IPS-18a (cell line): ENCODE data around the gene ATP6V1F.

Experiments
- H3K27ac ChIP-seq: one replicate; pipeline ENCODE4 v1.5.1; 2013; ENCODE audit warnings: low read length
- H3K27me3 ChIP-seq: one replicate; pipeline ENCODE4 v1.6.1; 2013; ENCODE audit warnings: mild to moderate bottlenecking, low read length; ENCODE audit not compliant: control insufficient read depth, insufficient read depth
- H3K36me3 ChIP-seq: one replicate; pipeline ENCODE4 v1.6.1; 2013; ENCODE audit warnings: low read depth, low read length; ENCODE audit not compliant: control insufficient read depth
- H3K4me1 ChIP-seq: one replicate; pipeline ENCODE4 v1.6.1; 2013; ENCODE audit warnings: low read depth, low read length; ENCODE audit not compliant: control insufficient read depth
- H3K4me3 ChIP-seq: one replicate; pipeline ENCODE4 v1.5.1; 2013; ENCODE audit warnings: low read length
- H3K9ac ChIP-seq: one replicate; pipeline ENCODE4 v1.6.1; 2013; ENCODE audit warnings: mild to moderate bottlenecking, low read length, moderate library complexity
- H3K9me3 ChIP-seq: one replicate; pipeline ENCODE4 v1.6.1; 2013; ENCODE audit warnings: low read depth, low read length; ENCODE audit not compliant: control insufficient read depth

The ATP6V1F gene

GRCh38 chr7:128884561-128885369, 22.1 kb downstream of the ATP6V1F start:
- Histone ChIP-seq H3K4me3 (no peak overlapping the region), H3K27me3 (no peaks in the 10 kb centered on the region), H3K9ac (no peak overlapping the region), H3K9me3 (no peaks in the 10 kb centered on the region), H3K4me1 (peaks cover 5% of the 10 kb centered on the region), H3K27ac (no peak overlapping the region), H3K36me3 (no peaks in the 10 kb centered on the region)

- no peak overlapping the region for H3K4me3 ChIP-seq
Observed at GRCh38 chr7:128885370-128886187, 22.9 kb downstream of the ATP6V1F start.

GRCh38 chr7:128886391-128887168, 23.9 kb downstream of the ATP6V1F start:
- Histone ChIP-seq H3K36me3 (no peaks in the 10 kb centered on the region), H3K27me3 (peaks cover 5% of the 10 kb centered on the region), H3K4me1 (peaks cover 5% of the 10 kb centered on the region), H3K9me3 (no peaks in the 10 kb centered on the region), H3K27ac (no peak overlapping the region), H3K9ac (no peak overlapping the region), H3K4me3 (no peak overlapping the region)

More at GRCh38 chr7:128885370-128886187, 22.9 kb downstream of the ATP6V1F start:
- H3K4me1 ChIP-seq: peaks cover 5% of the 10 kb centered on the region
- no peaks in the 10 kb centered on the region for H3K27me3 ChIP-seq
- H3K9me3 ChIP-seq: no peaks in the 10 kb centered on the region
- H3K9ac ChIP-seq: no peak overlapping the region
- no peak overlapping the region for H3K27ac ChIP-seq
- no peaks in the 10 kb centered on the region for H3K36me3 ChIP-seq

- Histone ChIP-seq H3K4me1 (peaks cover 5% of the 10 kb centered on the region), H3K9ac (no peak overlapping the region), H3K27me3 (peaks cover 5% of the 10 kb centered on the region), H3K36me3 (no peaks in the 10 kb centered on the region), H3K4me3 (no peak overlapping the region), H3K27ac (no peak overlapping the region), H3K9me3 (no peaks in the 10 kb centered on the region)
Observed at GRCh38 chr7:128887169-128888038, 24.7 kb downstream of the ATP6V1F start.

- no peaks in the 10 kb centered on the region for H3K9me3 ChIP-seq
- H3K9ac ChIP-seq: no peak overlapping the region
- no peak overlapping the region for H3K4me3 ChIP-seq
- peaks cover 5% of the 10 kb centered on the region for H3K27me3 ChIP-seq
- H3K36me3 ChIP-seq: no peaks in the 10 kb centered on the region
- H3K27ac ChIP-seq: no peak overlapping the region
- H3K4me1 ChIP-seq: peaks cover 5% of the 10 kb centered on the region
Observed at GRCh38 chr7:128888039-128888755, 25.5 kb downstream of the ATP6V1F start.

- no peak overlapping the region for H3K9ac ChIP-seq
- H3K27ac ChIP-seq: no peak overlapping the region
- no peaks in the 10 kb centered on the region for H3K9me3 ChIP-seq
Observed at GRCh38 chr7:128888756-128889095, 26.1 kb downstream of the ATP6V1F start.

GRCh38 chr7:128889121-128889520, 26.5 kb downstream of the ATP6V1F start:
- Histone ChIP-seq H3K9ac (no peak overlapping the region), H3K4me3 (no peak overlapping the region), H3K9me3 (no peaks in the 10 kb centered on the region), H3K27me3 (peaks cover 5% of the 10 kb centered on the region), H3K36me3 (no peaks in the 10 kb centered on the region), H3K4me1 (peaks cover 5% of the 10 kb centered on the region), H3K27ac (no peak overlapping the region)

More at GRCh38 chr7:128888756-128889095, 26.1 kb downstream of the ATP6V1F start:
- peaks cover 5% of the 10 kb centered on the region for H3K27me3 ChIP-seq
- no peak overlapping the region for H3K4me3 ChIP-seq
- H3K36me3 ChIP-seq: no peaks in the 10 kb centered on the region
- peaks cover 5% of the 10 kb centered on the region for H3K4me1 ChIP-seq

GRCh38 chr7:128890306-128891109, 27.9 kb downstream of the ATP6V1F start:
- Histone ChIP-seq H3K9ac (no peak overlapping the region), H3K4me3 (peak overlapping the region; percentile 47), H3K4me1 (peaks cover 5% of the 10 kb centered on the region), H3K27me3 (peaks cover 5% of the 10 kb centered on the region), H3K9me3 (no peaks in the 10 kb centered on the region), H3K36me3 (no peaks in the 10 kb centered on the region), H3K27ac (no peak overlapping the region)

GRCh38 chr7:128891110-128891941, 28.7 kb downstream of the ATP6V1F start:
- Histone ChIP-seq H3K9ac (no peak overlapping the region), H3K4me3 (peak overlapping the region; percentile 47), H3K27ac (no peak overlapping the region)

More at GRCh38 chr7:128891110-128891941, 28.7 kb downstream of the ATP6V1F start:
- Histone ChIP-seq H3K4me1 (peaks cover 5% of the 10 kb centered on the region), H3K9me3 (no peaks in the 10 kb centered on the region), H3K27me3 (peaks cover 5% of the 10 kb centered on the region), H3K36me3 (no peaks in the 10 kb centered on the region)
